ENCODE results near the gene CD200. TPM values are rescaled to one million over a fixed set of nuclear protein-coding genes. Genes with fewer than 3 reads are reported as not detected.

The CD200 gene
- total and polyA plus RNA-seq, 2 experiments from 2014 or later = 0.20 TPM; not detected in 1

DNA sequence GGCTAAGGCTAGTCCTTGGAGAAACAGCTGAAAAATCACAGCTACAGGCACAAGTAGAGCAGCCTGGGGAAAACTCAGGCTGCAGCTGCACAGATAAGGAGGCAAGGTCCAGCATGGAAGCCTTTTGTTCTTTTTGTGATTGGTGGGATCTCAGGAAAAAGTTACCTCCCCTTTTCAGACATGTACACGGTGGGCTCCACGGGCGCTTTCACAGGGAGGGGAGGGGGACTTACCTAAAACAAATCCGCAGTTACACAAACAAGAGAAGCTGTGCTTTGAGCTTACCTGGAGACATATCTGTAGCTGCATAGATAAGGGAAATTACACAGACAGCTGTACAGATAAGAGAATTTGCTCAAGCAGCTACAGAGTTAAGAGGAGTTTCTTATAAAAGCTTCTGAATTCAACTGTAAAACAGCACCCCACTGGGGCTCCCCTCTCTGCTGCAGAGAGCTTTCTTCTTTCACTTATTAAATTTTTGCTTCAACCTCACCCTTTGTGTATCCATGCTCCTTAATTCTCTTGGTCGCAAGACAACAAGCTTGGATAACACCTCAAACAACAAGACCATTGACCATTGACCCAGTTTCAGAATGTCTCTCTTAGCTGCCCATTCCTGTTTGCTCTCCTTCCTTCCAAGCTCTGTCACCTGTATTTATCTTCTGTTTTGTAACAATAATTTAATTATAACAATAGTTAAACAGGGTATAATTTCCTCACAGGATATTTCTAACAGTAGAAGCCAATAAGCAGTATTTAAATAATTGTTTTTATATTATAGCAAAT, 10.9 kb upstream of the CD200 start:
- Histone ChIP-seq H3K4me1 (ENCODE audit: insufficient read depth) (no peaks in the 10 kb centered on the region), H3K9me2 (ENCODE audit: insufficient read depth) (no peaks in the 10 kb centered on the region), H3K79me2 (ENCODE audit: insufficient read depth) (no peaks in the 10 kb centered on the region), H2AFZ (no peak overlapping the region), H3K4me2 (ENCODE audit: unreplicated experiment) (no peak overlapping the region), H3K27me3 (replicated peaks; ENCODE audit: insufficient read depth) (peaks cover 31% of the 10 kb centered on the region), H3K9me3 (ENCODE audit: low read depth) (no peaks in the 10 kb centered on the region), H3K4me3 (no peak overlapping the region), H3K9ac (no peak overlapping the region), H4K20me1 (ENCODE audit: insufficient read depth) (no peaks in the 10 kb centered on the region), H3K27ac (no peak overlapping the region), H3F3A (ENCODE audit: insufficient read depth) (no peaks in the 10 kb centered on the region), H3K36me3 (ENCODE audit: low read depth) (no peaks in the 10 kb centered on the region)
- DNase-seq = no peak
- TF ChIP-seq EZH2phosphoT487 (IDR thresholded peaks at IDR 0.05; ENCODE audit: insufficient read depth, low read depth) = no peak
- TF ChIP-seq EZH2 (IDR thresholded peaks at IDR 0.05; ENCODE audit: insufficient read depth, poor library complexity, severe bottlenecking) = no peak
- in situ Hi-C loops (cut with MboI) = no loop called here
- 11 to 23% methylated on average over 5 of the region's 5 CpGs for WGBS, 2 experiments (ENCODE audit: low coverage in 1 of 2, low lambda C conversion rate in 2 of 2, missing lambda C conversion rate in 2 of 2)

DNA sequence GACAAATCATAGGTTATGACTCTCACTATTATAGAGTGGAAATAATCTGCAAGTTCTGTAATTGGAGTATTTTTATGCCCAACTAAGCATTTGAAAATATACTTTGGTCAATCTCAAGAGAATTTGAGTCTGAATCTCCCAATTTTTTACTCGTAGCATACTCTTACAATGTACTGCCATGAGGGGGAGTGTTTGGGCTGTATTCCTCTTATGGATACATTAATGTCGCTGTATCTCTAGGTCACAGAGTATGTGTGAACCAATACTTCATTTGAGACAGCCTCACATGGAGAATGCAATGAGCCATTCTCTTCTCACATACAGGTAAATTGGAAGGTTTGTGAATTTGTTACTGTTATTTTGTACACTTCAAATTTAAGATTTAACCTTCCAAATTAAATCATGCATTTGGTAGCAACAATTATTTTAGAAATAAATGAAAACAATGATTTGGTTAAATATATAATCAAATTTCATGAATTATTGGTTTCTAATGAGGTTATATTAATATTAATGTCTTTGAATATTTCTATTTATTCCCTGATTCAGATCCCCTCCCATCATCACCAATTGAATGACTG, 5.5 kb upstream of the CD200 start:
- no peaks in the 10 kb centered on the region for H3K36me3 ChIP-seq (ENCODE audit: low read depth)
- H3K4me3 ChIP-seq = no peak overlapping the region
- TF ChIP-seq EZH2 (IDR thresholded peaks at IDR 0.05; ENCODE audit: insufficient read depth, poor library complexity, severe bottlenecking) = no peak
- no peak for TF ChIP-seq EZH2phosphoT487 (IDR thresholded peaks at IDR 0.05; ENCODE audit: insufficient read depth, low read depth)
- peaks cover 12% of the 10 kb centered on the region for H3K27me3 ChIP-seq (replicated peaks; ENCODE audit: insufficient read depth)
- H3K4me1 ChIP-seq (ENCODE audit: insufficient read depth) = no peaks in the 10 kb centered on the region
- no peak overlapping the region for H3K9ac ChIP-seq
- no peak overlapping the region for H2AFZ ChIP-seq
- H3K9me2 ChIP-seq (ENCODE audit: insufficient read depth) = no peaks in the 10 kb centered on the region
- H3K27ac ChIP-seq = no peak overlapping the region
- H3F3A ChIP-seq (ENCODE audit: insufficient read depth) = no peaks in the 10 kb centered on the region
- WGBS, 2 experiments (ENCODE audit: low coverage in 1 of 2, low lambda C conversion rate in 2 of 2, missing lambda C conversion rate in 2 of 2) = 0 to 2% methylated on average over 2 of the region's 2 CpGs
- H3K79me2 ChIP-seq (ENCODE audit: insufficient read depth) = no peaks in the 10 kb centered on the region
- in situ Hi-C loops (cut with MboI) = no loop called here
- H3K4me2 ChIP-seq (ENCODE audit: unreplicated experiment) = no peak overlapping the region
- DNase-seq = peak; percentile 75
- no peaks in the 10 kb centered on the region for H3K9me3 ChIP-seq (ENCODE audit: low read depth)
- H4K20me1 ChIP-seq (ENCODE audit: insufficient read depth) = no peaks in the 10 kb centered on the region

- no peak for TF ChIP-seq EZH2phosphoT487 (IDR thresholded peaks at IDR 0.05; ENCODE audit: insufficient read depth, low read depth)
- TF ChIP-seq EZH2 (IDR thresholded peaks at IDR 0.05; ENCODE audit: insufficient read depth, poor library complexity, severe bottlenecking) = no peak
- Histone ChIP-seq H3K9ac (no peak overlapping the region), H3F3A (ENCODE audit: insufficient read depth) (no peaks in the 10 kb centered on the region), H3K79me2 (ENCODE audit: insufficient read depth) (no peaks in the 10 kb centered on the region), H3K4me2 (ENCODE audit: unreplicated experiment) (no peak overlapping the region), H3K4me3 (no peak overlapping the region), H2AFZ (no peak overlapping the region), H3K9me2 (ENCODE audit: insufficient read depth) (no peaks in the 10 kb centered on the region), H4K20me1 (ENCODE audit: insufficient read depth) (no peaks in the 10 kb centered on the region), H3K27ac (no peak overlapping the region), H3K27me3 (replicated peaks; ENCODE audit: insufficient read depth) (peaks cover 36% of the 10 kb centered on the region), H3K4me1 (ENCODE audit: insufficient read depth) (peaks cover 3% of the 10 kb centered on the region; the same call in 1 of the 2 replicates), H3K9me3 (ENCODE audit: low read depth) (no peaks in the 10 kb centered on the region), H3K36me3 (ENCODE audit: low read depth) (no peaks in the 10 kb centered on the region)
- in situ Hi-C loops (cut with MboI) = loop anchor here (10.0 kb wide), 1 partner anchor 183 kb away; no protein-coding TSS in a partner anchor
- DNase-seq = no peak
- 84 to 94% methylated on average over 4 of the region's 4 CpGs for WGBS, 2 experiments (ENCODE audit: low coverage in 1 of 2, low lambda C conversion rate in 2 of 2, missing lambda C conversion rate in 2 of 2)
Observed at GRCh38 chr3:112331851-112332250, 1.1 kb upstream of the CD200 start.

DNA sequence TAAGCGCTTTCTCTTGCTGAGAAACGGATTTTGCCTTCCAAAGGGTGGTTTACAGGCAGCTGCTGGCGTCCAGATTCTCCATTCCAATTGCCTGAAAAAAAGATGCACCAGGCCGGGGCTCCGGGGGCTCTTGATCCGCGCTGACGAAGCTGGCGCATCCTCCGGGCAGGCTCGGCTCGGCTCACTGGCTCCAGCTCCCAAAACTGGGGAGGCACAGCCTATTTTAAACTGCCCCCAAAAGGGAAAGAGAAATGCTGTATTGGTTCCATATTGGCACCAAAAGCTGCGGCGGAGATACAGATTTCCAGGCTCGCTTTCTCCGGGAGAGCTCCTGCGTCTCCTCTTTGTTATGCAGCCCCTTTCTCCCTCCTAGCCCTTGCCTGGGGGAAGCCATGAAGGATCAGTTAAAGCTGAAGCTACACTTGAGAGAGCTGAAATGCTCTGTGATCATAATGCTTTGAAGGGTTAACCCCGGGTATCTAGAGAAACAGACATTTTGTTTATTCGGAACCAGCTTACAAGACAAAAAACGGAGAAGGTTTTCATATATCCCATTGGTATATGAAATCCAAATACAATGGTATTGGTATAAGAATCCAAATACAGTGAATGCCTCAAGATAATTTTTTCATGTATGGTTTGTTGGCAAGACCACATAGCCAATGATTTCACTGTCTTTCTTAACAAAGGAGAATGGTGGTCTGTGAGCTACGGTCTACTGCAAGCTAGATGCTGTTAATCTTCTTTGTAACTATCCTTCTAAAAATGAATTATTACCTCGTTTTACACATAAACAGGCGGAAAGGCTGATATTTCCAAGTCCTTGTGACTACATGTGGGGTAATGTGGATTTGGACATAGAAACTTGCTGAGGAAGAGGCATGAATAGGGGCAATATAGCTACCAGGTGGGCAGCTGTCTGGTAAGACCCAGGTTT, 693 bp downstream of the CD200 start:
- in situ Hi-C loops (cut with MboI) = loop anchor here (10.0 kb wide), 1 partner anchor 181 kb away; no protein-coding TSS in a partner anchor

More for the DNA sequence above, 693 bp downstream of the CD200 start:
- TF ChIP-seq EZH2phosphoT487 (IDR thresholded peaks at IDR 0.05; ENCODE audit: insufficient read depth, low read depth) (no peak), EZH2 (IDR thresholded peaks at IDR 0.05; ENCODE audit: insufficient read depth, poor library complexity, severe bottlenecking) (no peak)
- Histone ChIP-seq H3K4me1 (ENCODE audit: insufficient read depth) (peaks cover 3% of the 10 kb centered on the region; the same call in 1 of the 2 replicates), H3K9ac (no peak overlapping the region), H3K27me3 (replicated peaks; ENCODE audit: insufficient read depth) (peaks cover 44% of the 10 kb centered on the region), H3K79me2 (ENCODE audit: insufficient read depth) (no peaks in the 10 kb centered on the region), H3K4me2 (ENCODE audit: unreplicated experiment) (peak overlapping the region; percentile 89), H3K9me3 (ENCODE audit: low read depth) (no peaks in the 10 kb centered on the region), H3K9me2 (ENCODE audit: insufficient read depth) (no peaks in the 10 kb centered on the region), H3K36me3 (ENCODE audit: low read depth) (no peaks in the 10 kb centered on the region), H3K27ac (no peak overlapping the region), H3K4me3 (peak overlapping the region; percentile 63), H4K20me1 (ENCODE audit: insufficient read depth) (no peaks in the 10 kb centered on the region), H3F3A (ENCODE audit: insufficient read depth) (no peaks in the 10 kb centered on the region), H2AFZ (peak overlapping the region; percentile 84)
- no peak for DNase-seq
- WGBS, 2 experiments (ENCODE audit: low coverage in 1 of 2, low lambda C conversion rate in 2 of 2, missing lambda C conversion rate in 2 of 2) = 7 to 12% methylated on average over 23 of the region's 23 CpGs

Measured in GM23248 (cell line).